COLO668 (cell line): ENCODE results near the gene ZPLD1.

Experiments used
- DNase-seq: peaks from one replicate; lab custom pipeline; 2025; ENCODE audit not compliant: unreplicated experiment; lab: John Stamatoyannopoulos, UW

Gene ZPLD1

GRCh38 chr3:102464261-102464660 is 29.4 kb downstream of the ZPLD1 start:
- DNase-seq = no peak

GRCh38 chr3:102466001-102466400 is 31.2 kb downstream of the ZPLD1 start:
- DNase-seq = no peak

GRCh38 chr3:102470066-102470465 is 35.3 kb downstream of the ZPLD1 start:
- no peak for DNase-seq

- DNase-seq = no peak
These were observed 36.2 kb downstream of the ZPLD1 start for GRCh38 chr3:102471001-102471400.

DNA sequence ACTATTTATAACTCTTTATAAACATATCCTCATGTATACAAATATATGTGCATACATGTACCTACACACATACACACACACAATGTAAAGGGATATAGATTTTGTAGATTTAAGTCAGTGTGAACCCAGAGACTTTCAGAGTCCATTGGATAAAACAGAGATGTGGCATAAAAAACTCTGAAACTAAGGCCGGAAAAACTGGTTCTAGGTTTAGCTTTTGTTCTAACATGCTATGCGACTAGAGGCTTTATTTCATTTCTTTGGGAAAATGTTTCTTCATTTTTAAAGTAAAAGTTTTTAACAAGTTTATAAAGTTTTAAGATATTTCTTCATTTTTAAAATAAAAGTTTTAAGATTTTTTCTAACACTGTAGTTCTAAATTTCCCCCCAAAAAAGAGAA is 36.7 kb downstream of the ZPLD1 start:
- no peak for DNase-seq

GRCh38 chr3:102473648-102474047 is 38.8 kb downstream of the ZPLD1 start:
- DNase-seq = no peak

GRCh38 chr3:102474207-102474606 is 39.4 kb downstream of the ZPLD1 start:
- no peak for DNase-seq

DNA sequence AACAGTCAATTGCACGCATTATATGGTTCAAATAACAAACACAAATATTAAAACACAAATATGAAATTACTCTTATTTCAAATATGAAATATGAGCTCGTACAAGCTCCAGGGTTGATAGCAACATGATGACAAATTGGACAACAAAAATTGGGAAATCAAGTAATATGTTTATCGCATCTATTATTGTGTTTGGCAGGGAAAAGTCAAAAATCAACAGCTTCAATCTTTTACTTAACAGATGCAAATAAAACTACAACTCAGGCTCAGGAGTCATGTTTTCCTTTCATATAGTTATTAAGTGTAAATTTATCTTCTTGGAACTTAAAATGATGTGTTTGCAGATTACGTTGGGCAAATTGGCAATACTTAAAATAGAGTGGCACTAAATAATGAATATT is 41.4 kb downstream of the ZPLD1 start:
- no peak for DNase-seq

- no peak for DNase-seq
These were observed 43.3 kb downstream of the ZPLD1 start for GRCh38 chr3:102478160-102478559.

GRCh38 chr3:102480139-102480538 is 45.3 kb downstream of the ZPLD1 start:
- no peak for DNase-seq

DNA sequence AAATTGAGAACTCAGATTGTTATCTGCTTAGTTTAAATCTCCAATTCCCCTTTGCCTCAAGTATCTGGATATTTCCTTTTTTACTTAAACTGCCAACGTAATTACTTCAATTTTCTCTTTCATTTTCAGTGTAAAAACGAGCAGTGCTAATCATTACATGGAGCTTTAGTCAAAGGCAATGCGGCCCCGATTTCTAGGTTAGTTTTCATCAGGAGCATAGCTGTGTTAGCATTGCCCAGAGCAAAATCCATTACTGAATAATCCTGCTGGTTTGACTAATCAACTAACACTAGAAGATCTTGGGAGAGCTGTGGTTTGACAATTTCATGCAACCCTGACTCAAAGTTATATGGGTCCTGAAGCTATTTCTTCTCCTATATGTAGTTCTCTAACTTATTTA is 46.2 kb downstream of the ZPLD1 start:
- DNase-seq = no peak

- no peak for DNase-seq
These were observed 48.7 kb downstream of the ZPLD1 start for GRCh38 chr3:102483556-102483955.

DNA sequence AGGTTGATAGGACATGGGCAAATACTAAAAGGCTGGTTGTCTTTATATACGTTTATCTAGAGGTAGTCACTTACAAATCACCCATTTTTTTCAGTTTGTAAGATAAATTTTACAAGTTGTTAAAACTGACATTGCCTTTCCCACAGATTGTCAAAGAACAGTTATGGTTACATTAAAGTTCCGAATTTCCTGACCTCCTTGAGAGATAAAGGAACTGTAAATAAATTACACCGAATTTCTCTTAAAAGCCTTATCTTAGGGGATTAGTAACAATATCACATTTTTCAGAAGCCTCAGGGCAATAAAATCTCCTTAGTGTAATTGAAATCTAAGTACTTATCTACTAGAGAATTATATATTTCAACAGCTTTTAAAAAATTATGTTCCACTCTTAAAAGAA is 49.5 kb downstream of the ZPLD1 start:
- no peak for DNase-seq

- DNase-seq = no peak
These were observed 50.9 kb downstream of the ZPLD1 start for GRCh38 chr3:102485701-102486100.

DNA sequence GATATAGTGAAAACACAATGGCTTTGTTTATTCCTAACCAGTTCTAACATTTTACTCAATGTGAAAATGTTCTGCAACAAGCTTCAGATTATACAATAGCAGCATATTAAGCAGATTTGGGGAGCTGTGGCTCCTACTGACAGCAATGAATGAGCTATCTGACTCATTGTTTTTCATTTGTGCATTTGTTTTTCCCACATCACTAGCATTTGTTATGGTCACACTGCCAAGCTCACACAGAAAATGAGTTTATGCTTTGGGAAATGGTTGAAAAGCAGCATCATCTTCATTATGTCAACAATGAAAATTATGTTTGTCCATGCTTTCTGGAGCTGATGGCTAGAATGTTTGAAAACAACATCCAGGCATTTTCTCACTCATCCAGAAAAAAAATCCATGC is 53.5 kb downstream of the ZPLD1 start:
- no peak for DNase-seq

DNA sequence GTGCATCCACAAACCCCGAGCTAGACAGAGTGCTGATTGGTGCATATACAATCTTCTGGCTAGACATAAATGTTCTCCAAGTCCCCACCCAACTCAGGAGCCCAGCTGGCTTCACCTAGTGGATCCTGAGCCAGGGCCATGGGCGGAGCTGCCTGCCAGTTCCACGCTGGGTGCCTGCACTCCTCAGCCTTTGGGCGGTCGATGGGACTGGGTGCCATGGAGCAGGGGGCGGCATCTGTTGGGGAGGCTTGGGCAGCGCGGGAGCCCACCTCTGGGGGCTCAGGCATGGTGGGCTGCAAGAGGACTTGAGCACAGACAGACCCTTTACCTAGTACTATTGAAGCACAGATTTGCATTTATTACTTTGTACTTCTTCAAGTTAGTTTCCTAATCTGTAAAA is 57.5 kb downstream of the ZPLD1 start:
- DNase-seq = no peak

DNA sequence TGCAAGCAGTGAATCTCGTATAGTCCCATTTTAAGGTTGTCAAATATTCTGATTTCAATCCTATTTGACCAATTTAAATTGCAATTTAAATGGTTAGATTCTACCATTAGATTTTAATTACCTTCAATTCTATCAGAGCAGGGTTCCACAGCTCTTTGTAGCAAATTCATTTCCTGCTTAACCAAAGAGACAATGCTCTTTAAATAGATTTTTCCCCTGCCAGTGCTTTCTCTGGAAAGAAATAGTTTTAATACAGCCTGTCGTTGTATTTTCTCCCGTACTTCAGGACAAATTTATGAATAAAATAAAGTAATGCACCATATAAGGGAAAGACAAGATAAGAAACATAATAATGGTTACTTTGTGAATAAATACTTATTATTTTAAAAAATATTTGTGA is 62.8 kb downstream of the ZPLD1 start:
- DNase-seq = no peak

DNA sequence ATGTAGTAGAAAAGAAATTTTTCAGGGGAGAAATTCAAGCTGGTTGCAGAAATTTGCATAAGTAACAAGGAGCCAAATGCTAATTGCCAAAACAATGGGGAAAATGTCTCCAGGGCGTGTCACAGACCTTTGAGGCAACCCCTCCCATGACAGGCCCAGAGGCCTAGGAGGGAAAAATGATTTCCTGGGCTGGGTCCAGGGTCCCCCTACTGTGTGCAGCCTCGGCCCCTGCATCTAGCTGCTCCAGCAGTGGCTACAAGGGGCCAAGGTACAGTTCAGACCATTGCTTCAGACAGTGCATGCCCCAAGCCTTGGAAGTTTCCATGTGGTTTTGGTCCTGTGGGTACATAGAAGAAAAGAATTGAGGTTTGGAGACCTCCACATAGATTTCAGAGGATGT is 70.7 kb downstream of the ZPLD1 start:
- no peak for DNase-seq

- DNase-seq = no peak
These were observed 75.8 kb downstream of the ZPLD1 start for GRCh38 chr3:102510663-102511062.

- no peak for DNase-seq
These were observed 76.4 kb downstream of the ZPLD1 start for GRCh38 chr3:102511168-102511567.

- DNase-seq = no peak
These were observed 76.8 kb downstream of the ZPLD1 start for GRCh38 chr3:102511639-102512038.

DNA sequence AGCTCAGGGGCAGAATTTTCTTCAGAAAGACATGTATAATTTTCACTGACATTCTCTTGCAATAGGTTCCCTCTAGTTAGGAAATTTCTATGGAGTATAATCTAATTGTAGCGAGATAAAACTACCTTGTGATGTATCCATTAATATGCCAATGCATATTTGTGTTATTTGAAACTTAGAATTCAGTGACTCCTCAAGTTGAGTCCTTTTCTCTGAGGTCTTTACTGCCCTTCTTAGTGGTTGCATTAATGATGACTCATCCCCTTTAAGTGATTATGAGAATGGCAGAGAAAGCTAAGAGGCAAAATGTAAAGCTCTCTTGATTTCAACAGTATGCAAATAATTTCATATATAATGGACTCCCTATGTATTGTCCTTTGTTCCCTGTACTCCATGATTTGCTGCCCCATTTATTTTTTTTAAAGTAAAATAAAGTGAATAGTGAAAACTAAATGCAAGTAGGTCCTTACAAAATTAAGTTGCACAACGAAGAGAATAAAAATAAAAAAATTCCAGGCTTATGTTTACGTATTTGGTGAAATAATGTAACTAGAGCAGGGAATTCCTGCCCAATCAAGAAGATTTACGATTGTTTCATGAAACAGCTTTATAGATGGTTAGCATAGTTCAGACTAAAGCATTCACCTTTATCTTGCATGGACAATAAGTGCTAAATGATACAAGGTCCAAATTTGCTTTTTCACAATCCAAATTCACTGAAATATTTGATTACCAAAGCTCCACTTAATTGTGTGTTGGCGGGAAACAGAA is 78.1 kb downstream of the ZPLD1 start:
- DNase-seq = no peak

DNA sequence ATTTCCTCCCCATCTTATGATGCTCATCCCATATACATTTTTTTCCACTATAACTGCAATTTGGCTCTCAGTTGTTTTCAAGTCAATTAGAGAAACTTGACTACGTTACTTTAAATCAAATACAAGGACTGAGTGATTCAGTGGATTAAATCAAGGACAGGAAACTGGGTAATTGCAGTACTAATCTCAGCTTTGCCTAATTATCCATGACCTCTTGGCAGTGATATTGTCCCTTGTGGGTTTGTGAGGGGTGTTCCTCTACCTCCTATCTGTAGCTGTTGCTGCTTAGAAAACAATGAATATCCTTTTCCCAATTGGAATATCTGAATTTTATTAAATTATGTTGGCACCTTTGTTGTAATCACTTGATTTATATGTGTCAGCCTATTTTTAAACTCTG is 79.4 kb downstream of the ZPLD1 start:
- no peak for DNase-seq
